DOHH2 (cell line): ENCODE results near the gene SLC34A1.
"Not testable (repeated sequence)": the region's sequence is repeated elsewhere in the genome, so short reads cannot be mapped to it uniquely, and the experiment has no call there.

Source experiments
- H3F3A ChIP-seq: fragments of 200-600 bp; sonication (generic), shearing (Covaris generic); 2 replicates; pipeline ENCODE4 v1.6.0; 2016; ENCODE audit warnings: antibody characterized with exemption, mild to moderate bottlenecking; ENCODE audit not compliant: control insufficient read depth, insufficient read depth
- H3K27ac ChIP-seq: fragments of 200-600 bp; sonication (generic); 2 replicates; pipeline ENCODE4 v1.5.1; 2014; ENCODE audit warnings: low read depth, mild to moderate bottlenecking, low read length, moderate library complexity
- H3K27me3 ChIP-seq: fragments of 200-600 bp; sonication (generic); 2 replicates; pipeline ENCODE4 v1.6.1; 2014; ENCODE audit warnings: mild to moderate bottlenecking, low read length, mixed read lengths; ENCODE audit not compliant: control insufficient read depth
- H3K36me3 ChIP-seq: fragments of 200-600 bp; sonication (generic); 2 replicates; pipeline ENCODE4 v1.6.1; 2014; ENCODE audit warnings: mild to moderate bottlenecking, low read length, moderate library complexity, mixed read lengths; ENCODE audit not compliant: control insufficient read depth
- H3K4me1 ChIP-seq: fragments of 200-600 bp; sonication (generic); 2 replicates; pipeline ENCODE4 v1.6.1; 2014; ENCODE audit warnings: mild to moderate bottlenecking, low read length, mixed read lengths; ENCODE audit not compliant: control insufficient read depth
- H3K4me2 ChIP-seq: fragments of 200-600 bp; sonication (generic); 2 replicates; pipeline ENCODE4 v1.6.0; 2014; ENCODE audit warnings: mild to moderate bottlenecking, low read length, moderate library complexity
- H3K4me3 ChIP-seq: fragments of 200-600 bp; sonication (generic); 2 replicates; pipeline ENCODE4 v1.5.1; 2014; ENCODE audit warnings: mild to moderate bottlenecking, low read length, mixed read lengths
- H3K79me2 ChIP-seq: fragments of 200-600 bp; sonication (generic); 2 replicates; pipeline ENCODE4 v1.6.1; 2014; ENCODE audit warnings: mild to moderate bottlenecking, low read length, mixed read lengths; ENCODE audit not compliant: control insufficient read depth
- H3K9me2 ChIP-seq: fragments of 200-600 bp; sonication (generic); replicated peaks from 2 replicates; pipeline ENCODE4 v1.6.1; 2014; ENCODE audit warnings: mild to moderate bottlenecking, low read length, mixed read lengths; ENCODE audit not compliant: control insufficient read depth
- H3K9me3 ChIP-seq: fragments of 200-600 bp; sonication (generic); 2 replicates; pipeline ENCODE4 v1.6.1; 2014; ENCODE audit warnings: antibody characterized with exemption, low read length, mixed read lengths; ENCODE audit not compliant: control insufficient read depth, insufficient read depth
- H4K20me1 ChIP-seq: fragments of 200-600 bp; sonication (generic); 2 replicates; pipeline ENCODE4 v1.6.0; 2014; ENCODE audit warnings: low read depth, mild to moderate bottlenecking, antibody characterized with exemption, low read length, moderate library complexity; ENCODE audit not compliant: control insufficient read depth, insufficient read depth
- CTCF ChIP-seq: fragments of 200-600 bp; sonication (generic); IDR thresholded peaks from one replicate; pipeline ENCODE4 v1.5.1; 2014; ENCODE audit warnings: antibody characterized with exemption, mild to moderate bottlenecking, low read depth, low read length; ENCODE audit not compliant: poor library complexity, severe bottlenecking
- EZH2phosphoT487 ChIP-seq: fragments of 200-600 bp; sonication (generic); IDR thresholded peaks from 2 replicates; pipeline ENCODE4 v1.6.1; 2017; ENCODE audit warnings: borderline replicate concordance, mild to moderate bottlenecking, antibody characterized with exemption, low read length, moderate library complexity, mixed read lengths

Gene SLC34A1

GRCh38 chr5:177412603-177413233 lies 28.5 kb downstream of the SLC34A1 start:
- Histone ChIP-seq H3K9me2 (no peaks in the 10 kb centered on the region), H3K79me2 (no peaks in the 10 kb centered on the region), H4K20me1 (no peaks in the 10 kb centered on the region), H3K4me1 (peaks cover 6% of the 10 kb centered on the region; the same call in 1 of the 2 replicates), H3K27ac (no peak overlapping the region), H3K36me3 (no peaks in the 10 kb centered on the region), H3K4me3 (no peak overlapping the region), H3K27me3 (peaks cover 9% of the 10 kb centered on the region; the same call in 1 of the 2 replicates), H3K9me3 (no peaks in the 10 kb centered on the region), H3K4me2 (no peak overlapping the region), H3F3A (no peaks in the 10 kb centered on the region)
- no peak for TF ChIP-seq EZH2phosphoT487
- no peak for TF ChIP-seq CTCF

GRCh38 chr5:177414481-177414880 lies 30.2 kb downstream of the SLC34A1 start:
- no peaks in the 10 kb centered on the region for H3K79me2 ChIP-seq

GRCh38 chr5:177417081-177417480 lies 32.8 kb downstream of the SLC34A1 start:
- not testable (repeated sequence) for H3K4me2 ChIP-seq, H3K4me1 ChIP-seq, H4K20me1 ChIP-seq, H3K36me3 ChIP-seq, H3K9me2 ChIP-seq, H3K9me3 ChIP-seq, H3K79me2 ChIP-seq, H3K27me3 ChIP-seq, H3K4me3 ChIP-seq, H3F3A ChIP-seq, H3K27ac ChIP-seq

More at GRCh38 chr5:177414481-177414880, 30.2 kb downstream of the SLC34A1 start:
- Histone ChIP-seq H3K27ac (no peak overlapping the region), H3K27me3 (peaks cover 9% of the 10 kb centered on the region; the same call in 1 of the 2 replicates), H3K4me2 (no peak overlapping the region), H3K9me2 (no peaks in the 10 kb centered on the region), H3K36me3 (no peaks in the 10 kb centered on the region), H3K4me3 (no peak overlapping the region), H4K20me1 (no peaks in the 10 kb centered on the region), H3K9me3 (no peaks in the 10 kb centered on the region), H3F3A (no peaks in the 10 kb centered on the region), H3K4me1 (peaks cover 6% of the 10 kb centered on the region; the same call in 1 of the 2 replicates)
- TF ChIP-seq CTCF (no peak), EZH2phosphoT487 (no peak)

- no peak overlapping the region for H3K4me3 ChIP-seq
- no peaks in the 10 kb centered on the region for H4K20me1 ChIP-seq
- H3K4me2 ChIP-seq, result no peak overlapping the region
- H3F3A ChIP-seq, result no peaks in the 10 kb centered on the region
- H3K9me3 ChIP-seq, result no peaks in the 10 kb centered on the region
- H3K36me3 ChIP-seq, result no peaks in the 10 kb centered on the region
- H3K27me3 ChIP-seq, result no peaks in the 10 kb centered on the region; the same call in 1 of the 2 replicates
- TF ChIP-seq EZH2phosphoT487 (no peak), CTCF (no peak)
- no peak overlapping the region for H3K27ac ChIP-seq
- no peaks in the 10 kb centered on the region for H3K79me2 ChIP-seq
- no peaks in the 10 kb centered on the region for H3K4me1 ChIP-seq
- no peaks in the 10 kb centered on the region for H3K9me2 ChIP-seq
Observed at GRCh38 chr5:177419046-177419445, 34.8 kb downstream of the SLC34A1 start.

- not testable (repeated sequence) for H4K20me1 ChIP-seq, H3K79me2 ChIP-seq, H3K9me2 ChIP-seq, H3K9me3 ChIP-seq, H3K4me2 ChIP-seq, H3K4me3 ChIP-seq, H3K27ac ChIP-seq, H3K4me1 ChIP-seq, H3K27me3 ChIP-seq, H3F3A ChIP-seq, H3K36me3 ChIP-seq
Observed at GRCh38 chr5:177420472-177420871, 36.2 kb downstream of the SLC34A1 start.
